Loucy (cell line): ENCODE data around the gene ABCF3.

ENCODE experiments used
- H2AFZ ChIP-seq: fragments of 200-600 bp; sonication (generic); 2 replicates; pipeline ENCODE4 v1.6.0; 2016; ENCODE audit warnings: antibody characterized with exemption, mild to moderate bottlenecking, low read length, moderate library complexity
- H3F3A ChIP-seq: fragments of 200-600 bp; 2 replicates; pipeline ENCODE4 v1.6.0; 2016; ENCODE audit warnings: antibody characterized with exemption, low read depth, mild to moderate bottlenecking
- H3K27me3 ChIP-seq: fragments of 200-600 bp; sonication (generic); 2 replicates; pipeline ENCODE4 v1.6.1; 2014; ENCODE audit warnings: low read length, mild to moderate bottlenecking; ENCODE audit not compliant: insufficient read depth, poor library complexity, severe bottlenecking
- H3K36me3 ChIP-seq: fragments of 200-600 bp; sonication (generic); 2 replicates; pipeline ENCODE4 v1.6.1; 2016; ENCODE audit warnings: low read length; ENCODE audit not compliant: insufficient read depth
- H3K4me1 ChIP-seq: fragments of 200-600 bp; sonication (generic); 2 replicates; pipeline ENCODE4 v1.5.1; 2014; ENCODE audit warnings: low read length, mild to moderate bottlenecking; ENCODE audit not compliant: insufficient read depth, poor library complexity, severe bottlenecking
- H3K4me2 ChIP-seq: fragments of 200-600 bp; sonication (generic); 2 replicates; pipeline ENCODE4 v1.6.0; 2014; ENCODE audit warnings: antibody characterized with exemption, low read length, low read depth, mild to moderate bottlenecking; ENCODE audit not compliant: poor library complexity, severe bottlenecking
- H3K4me3 ChIP-seq: fragments of 200-600 bp; sonication (generic); 2 replicates; pipeline ENCODE4 v1.5.1; 2014; ENCODE audit warnings: low read length, mild to moderate bottlenecking, mixed read lengths; ENCODE audit not compliant: poor library complexity, severe bottlenecking
- H3K79me2 ChIP-seq: fragments of 200-600 bp; sonication (generic); 2 replicates; pipeline ENCODE4 v1.6.1; 2014; ENCODE audit warnings: low read length; ENCODE audit not compliant: insufficient read depth
- H3K9ac ChIP-seq: fragments of 200-600 bp; sonication (generic); 2 replicates; pipeline ENCODE4 v1.6.0; 2014; ENCODE audit warnings: mild to moderate bottlenecking, low read depth, low read length, moderate library complexity; ENCODE audit not compliant: poor library complexity, severe bottlenecking
- H3K9me2 ChIP-seq: fragments of 200-600 bp; sonication (generic); replicated peaks from 2 replicates; pipeline ENCODE4 v1.6.1; 2016; ENCODE audit warnings: low read depth, low read length, mixed read lengths
- H3K9me3 ChIP-seq: fragments of 200-600 bp; sonication (generic); 2 replicates; pipeline ENCODE4 v1.6.1; 2014; ENCODE audit warnings: mild to moderate bottlenecking, antibody characterized with exemption, low read length, low read depth; ENCODE audit not compliant: insufficient read depth
- H4K20me1 ChIP-seq: fragments of 200-600 bp; sonication (generic); 2 replicates; pipeline ENCODE4 v1.6.0; 2014; ENCODE audit warnings: antibody characterized with exemption, low read length, mild to moderate bottlenecking; ENCODE audit not compliant: insufficient read depth, poor library complexity, severe bottlenecking
- CTCF ChIP-seq: fragments of 200-600 bp; sonication (generic); conservative IDR thresholded peaks from 2 replicates; pipeline ENCODE4 v1.5.1; 2014; ENCODE audit warnings: mild to moderate bottlenecking, antibody characterized with exemption, low read length
- EZH2phosphoT487 ChIP-seq: fragments of 200-600 bp; IDR thresholded peaks from 2 replicates; pipeline ENCODE4 v1.6.1; 2018; ENCODE audit warnings: antibody characterized with exemption, mild to moderate bottlenecking, moderate library complexity, borderline replicate concordance

ABCF3 gene

GRCh38 chr3:184196536-184196935 is 10.5 kb downstream of the ABCF3 start:
- TF ChIP-seq EZH2phosphoT487 (no peak), CTCF (no peak)
- Histone ChIP-seq H3F3A (no peaks in the 10 kb centered on the region), H3K36me3 (peaks cover 34% of the 10 kb centered on the region; the same call in 1 of the 2 replicates), H2AFZ (no peak overlapping the region), H3K9me3 (no peaks in the 10 kb centered on the region), H3K4me3 (no peak overlapping the region), H3K4me1 (no peaks in the 10 kb centered on the region), H3K79me2 (no peaks in the 10 kb centered on the region), H4K20me1 (no peaks in the 10 kb centered on the region), H3K9me2 (no peaks in the 10 kb centered on the region), H3K4me2 (no peak overlapping the region), H3K27me3 (no peaks in the 10 kb centered on the region), H3K9ac (no peak overlapping the region)

DNA sequence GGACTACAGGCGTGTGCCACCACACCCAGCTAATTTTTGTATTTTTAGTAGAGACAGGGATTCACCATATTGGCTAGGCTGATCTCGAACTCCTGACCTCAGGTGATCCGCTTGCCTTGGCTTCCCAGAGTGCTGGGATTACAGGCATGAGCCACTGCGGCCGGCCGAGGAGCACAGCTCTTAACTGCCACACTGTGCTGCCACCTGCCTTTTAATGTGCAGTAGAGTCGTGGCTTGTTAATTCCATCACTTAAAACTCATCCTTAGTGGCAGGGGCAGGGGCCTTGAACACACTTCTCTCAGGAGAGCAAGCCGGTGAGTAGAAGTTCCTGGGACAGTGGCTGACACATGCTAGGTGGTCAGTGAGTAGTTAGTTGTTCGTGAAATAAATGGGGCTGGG is 12.5 kb downstream of the ABCF3 start:
- Histone ChIP-seq H3K4me3 (no peak overlapping the region), H4K20me1 (no peaks in the 10 kb centered on the region), H3K36me3 (peaks cover 16% of the 10 kb centered on the region; the same call in 1 of the 2 replicates), H3F3A (no peaks in the 10 kb centered on the region), H3K4me2 (no peak overlapping the region), H3K27me3 (no peaks in the 10 kb centered on the region), H3K79me2 (no peaks in the 10 kb centered on the region), H3K4me1 (no peaks in the 10 kb centered on the region), H3K9me2 (no peaks in the 10 kb centered on the region), H3K9me3 (no peaks in the 10 kb centered on the region), H3K9ac (no peak overlapping the region), H2AFZ (no peak overlapping the region)
- TF ChIP-seq CTCF (no peak), EZH2phosphoT487 (no peak)

- Histone ChIP-seq H3F3A (no peaks in the 10 kb centered on the region), H3K9me2 (no peaks in the 10 kb centered on the region), H3K79me2 (no peaks in the 10 kb centered on the region), H3K4me3 (no peak overlapping the region), H3K27me3 (no peaks in the 10 kb centered on the region), H2AFZ (no peak overlapping the region), H3K36me3 (no peaks in the 10 kb centered on the region), H3K4me1 (no peaks in the 10 kb centered on the region), H3K9me3 (no peaks in the 10 kb centered on the region), H3K4me2 (no peak overlapping the region), H4K20me1 (no peaks in the 10 kb centered on the region), H3K9ac (no peak overlapping the region)
- no peak for TF ChIP-seq CTCF
- no peak for TF ChIP-seq EZH2phosphoT487
Observed at GRCh38 chr3:184200825-184201224, 14.8 kb downstream of the ABCF3 start.
